HG03460 (cell line): ENCODE results near the gene TTYH3.
"Not testable (repeated sequence)": the region's sequence is repeated elsewhere in the genome, so short reads cannot be mapped to it uniquely, and the experiment has no call there.

Experiments
- ATAC-seq: cut with Tn5 transposase; IDR thresholded peaks from one replicate; pipeline ENCODE4 v1.9.1; 2021; ENCODE audit not compliant: unreplicated experiment

The TTYH3 gene

GRCh38 chr7:2631946-2632732, at the start of gene TTYH3:
TTYH3 (plus strand) TSS chr7:2631986; CDS start chr7:2632156, 170 bp downstream.
- ATAC-seq: peak; percentile 37

GRCh38 chr7:2582006-2582735, 49.6 kb upstream of the TTYH3 start:
- no peak for ATAC-seq

GRCh38 chr7:2583798-2584580, 47.8 kb upstream of the TTYH3 start:
- no peak for ATAC-seq

- ATAC-seq: no peak
These were observed 46.3 kb upstream of the TTYH3 start for GRCh38 chr7:2585446-2585845.

GRCh38 chr7:2586326-2587020, 45.3 kb upstream of the TTYH3 start:
- ATAC-seq: no peak

- no peak for ATAC-seq
These were observed 44.7 kb upstream of the TTYH3 start for GRCh38 chr7:2587134-2587533.

GRCh38 chr7:2587778-2588177, 44.0 kb upstream of the TTYH3 start:
- ATAC-seq: no peak

- ATAC-seq: no peak
These were observed 42.4 kb upstream of the TTYH3 start for GRCh38 chr7:2589341-2589740.

- not testable (repeated sequence) for ATAC-seq
These were observed 41.8 kb upstream of the TTYH3 start for GRCh38 chr7:2589941-2590340.

GRCh38 chr7:2592375-2592865, 39.4 kb upstream of the TTYH3 start:
- ATAC-seq: no peak

GRCh38 chr7:2593036-2593727, 38.6 kb upstream of the TTYH3 start:
- no peak for ATAC-seq

GRCh38 chr7:2594599-2594998, 37.2 kb upstream of the TTYH3 start:
- ATAC-seq: no peak

- ATAC-seq: no peak
These were observed 36.4 kb upstream of the TTYH3 start for GRCh38 chr7:2595258-2595860.

- ATAC-seq: no peak
These were observed 35.1 kb upstream of the TTYH3 start for GRCh38 chr7:2596464-2597272.

GRCh38 chr7:2597273-2597640, 34.5 kb upstream of the TTYH3 start:
- no peak for ATAC-seq

GRCh38 chr7:2598154-2598823, 33.5 kb upstream of the TTYH3 start:
- no peak for ATAC-seq

- ATAC-seq: no peak
These were observed 30.7 kb upstream of the TTYH3 start for GRCh38 chr7:2601065-2601464.

- no peak for ATAC-seq
These were observed 29.9 kb upstream of the TTYH3 start for GRCh38 chr7:2601907-2602306.
